GM12878 (cell line): ENCODE data around the gene ALG11. TPM values are rescaled to one million over a fixed set of nuclear protein-coding genes. Genes with fewer than 3 reads are reported as not detected.

Source experiments
- ATAC-seq: fragments of 200-7000 bp; cut with Tn5 transposase; 3 replicates; pipeline ENCODE4 v1.9.1; 2020; ENCODE audit warnings: mild to moderate bottlenecking, moderate library complexity
- BruUV-seq: library from RNA; stranded (reverse); fragments of 400-500 nt; replicated peaks from 2 replicates; lab custom pipeline; 2021; lab: Mats Ljungman, UMichigan
- CTCF ChIA-PET: fragments of 300-600 bp; sonication (Branson Sonifier 250); formaldehyde crosslinking; extraction: SDS; loops from one replicate; lab custom pipeline; 2021; ENCODE audit warnings: inconsistent platforms; lab: Yijun Ruan, JAX
- POLR2A ChIA-PET: fragments of 350-600 bp; formaldehyde crosslinking; extraction: SDS; loops from one replicate; lab custom pipeline; 2021; ENCODE audit warnings: inconsistent platforms; lab: Charles Lee
- RAD21 ChIA-PET: fragments of 300-600 bp; sonication (Branson Sonifier 250); formaldehyde crosslinking; loops from one replicate; lab custom pipeline; 2023; ENCODE audit warnings: antibody characterized with exemption; ENCODE audit not compliant: unreplicated experiment; lab: Charles Lee
- SMC1A ChIA-PET: fragments of 300-600 bp; sonication (Branson Sonifier 250); formaldehyde crosslinking; loops from one replicate; lab custom pipeline; 2023; ENCODE audit not compliant: unreplicated experiment, uncharacterized antibody; lab: Charles Lee
- DNase-seq: peaks from one replicate; pipeline ENCODE4 v3.0.0-alpha.2; 2011; ENCODE audit warnings: low read depth, low spot score
- FAIRE-seq: peaks from 3 replicates; lab custom pipeline; 2011; peaks lifted over from hg19 to GRCh38; lab: Jason Lieb, UNC
- H2AFZ ChIP-seq: 2 replicates; pipeline ENCODE4 v1.6.0; 2011; ENCODE audit warnings: low read depth, low read length, control low read depth; ENCODE audit not compliant: control insufficient read depth
- H3K27ac ChIP-seq: 2 replicates; pipeline ENCODE4 v1.5.1; 2011; ENCODE audit warnings: control low read depth; ENCODE audit not compliant: control insufficient read depth, insufficient read depth
- H3K27me3 ChIP-seq, 2 experiments: replicated peaks in 1 of 2; 2 replicates each; pipeline versions ENCODE4 v1.6.0 to v1.6.1; 2011; ENCODE audit warnings: low read length in 1 of 2; ENCODE audit not compliant: control insufficient read depth in 2 of 2, insufficient read depth in 2 of 2
- H3K36me3 ChIP-seq, 2 experiments: 2 replicates each; pipeline ENCODE4 v1.5.1; 2011; ENCODE audit warnings: low read length in 1 of 2; ENCODE audit not compliant: control insufficient read depth in 2 of 2, insufficient read depth in 2 of 2
- H3K4me1 ChIP-seq: 2 replicates; pipeline ENCODE4 v1.6.1; 2011; ENCODE audit warnings: mild to moderate bottlenecking, low read length, moderate library complexity, mixed read lengths; ENCODE audit not compliant: control insufficient read depth, insufficient read depth
- H3K4me2 ChIP-seq: 2 replicates; pipeline ENCODE4 v1.6.0; 2011; ENCODE audit warnings: control low read depth; ENCODE audit not compliant: control insufficient read depth, insufficient read depth
- H3K4me3 ChIP-seq: fragments of 200-600 bp; sonication (generic); 2 replicates; pipeline ENCODE4 v1.5.1; 2016
- H3K79me2 ChIP-seq: 2 replicates; pipeline ENCODE4 v1.6.0; 2011; ENCODE audit warnings: low read length; ENCODE audit not compliant: control insufficient read depth, insufficient read depth
- H3K9ac ChIP-seq: 2 replicates; pipeline ENCODE4 v1.8.0; 2011; ENCODE audit warnings: low read length, control low read depth, mixed read lengths; ENCODE audit not compliant: control insufficient read depth, insufficient read depth
- H3K9me3 ChIP-seq: replicated peaks from 3 replicates; pipeline ENCODE4 v1.5.1; 2011; ENCODE audit warnings: mild to moderate bottlenecking, low read length; ENCODE audit not compliant: control insufficient read depth, insufficient read depth
- H4K20me1 ChIP-seq: 2 replicates; pipeline ENCODE4 v1.6.0; 2011; ENCODE audit not compliant: control insufficient read depth, insufficient read depth
- BACH1 ChIP-seq: fragments of 450-650 bp; IDR thresholded peaks from 2 replicates; pipeline ENCODE4 v1.6.1; 2017; ENCODE audit warnings: mild to moderate bottlenecking, borderline replicate concordance
- BCL11A ChIP-seq: IDR thresholded peaks from 2 replicates; pipeline ENCODE4 v1.6.1; 2011; ENCODE audit warnings: low read depth, low read length
- PKNOX1 ChIP-seq: fragments of 450-650 bp; IDR thresholded peaks from 2 replicates; pipeline ENCODE4 v1.6.1; 2016; ENCODE audit warnings: mild to moderate bottlenecking
- POLR2A ChIP-seq: IDR thresholded peaks from 2 replicates; pipeline ENCODE4 v1.6.1; 2011; ENCODE audit warnings: low read depth, mild to moderate bottlenecking, low read length
- ZBED1 ChIP-seq: IDR thresholded peaks from 2 replicates; pipeline ENCODE4 v1.6.1; 2016; ENCODE audit warnings: borderline replicate concordance
- ZNF207 ChIP-seq: fragments of 450-650 bp; IDR thresholded peaks from 2 replicates; pipeline ENCODE4 v1.6.1; 2014; ENCODE audit warnings: antibody characterized with exemption, mild to moderate bottlenecking, borderline replicate concordance
- WGBS: methylation state at CpG from one replicate; pipeline ENCODE4 v1.1.6; 2016; ENCODE audit warnings: low lambda C conversion rate; ENCODE audit not compliant: insufficient replicate concordance, insufficient coverage; ENCODE audit errors: missing lambda C conversion rate; 5-methylcytosine and 5-hydroxymethylcytosine counted together
- in situ Hi-C: fragments of 300-500 bp; cut with MboI; formaldehyde crosslinking; loops from 9 replicates; pipeline ENCODE4 v1.14.3; 2018; ENCODE audit warnings: mixed read lengths
- intact Hi-C: fragments of 100-400 bp; cut with micrococcal nuclease; formaldehyde crosslinking; loops from one replicate; pipeline ENCODE4 v1.14.2; 2022; ENCODE audit not compliant: unreplicated experiment
- polyA plus RNA-seq, 11 experiments: library from polyadenylated mRNA; depleted of rRNA in 4 of 11; unstranded in 6 of 11; stranded (reverse) in 5 of 11; fragments of >200 nt; fragmentation: Nextera tagmentation in 4 of 11; fragmentation: Illumina TruSeq in 1 of 11; extraction: Ambion mirVana in 4 of 11; extraction: Trizol in 1 of 11; gene quantifications; 1 replicate in 1 of 11; 2 replicates in 10 of 11; pipeline versions ENCODE4 v1.2.1 to v1.2.3, GENCODE V29; 2011 to 2016; ENCODE audit warnings: inconsistent platforms in 2 of 11, missing spikeins in 2 of 11, low read depth in 1 of 11
- total RNA-seq, 4 experiments: library from RNA; depleted of rRNA in 3 of 4; stranded (reverse); fragments of >200 nt in 3 of 4; fragmentation: Illumina TruSeq in 1 of 4; extraction: Trizol in 1 of 4; gene quantifications; 2 replicates each; pipeline versions ENCODE4 v1.2.1 to v1.2.3, GENCODE V29; 2013 to 2021

Gene ALG11
- total and polyA plus RNA-seq, 10 of the 15 experiments (the other 5 are each of a cell fraction or from before 2014, with no cell fraction given): 8.4 to 27.7 (median 15.6) TPM

GRCh38 chr13:52009946-52010345 lies 2.3 kb upstream of the ALG11 start:
- in situ Hi-C loops: loop anchor here (10.0 kb wide), 1 partner anchor 445 kb away; the partner anchor contains the start of genes CKAP2 and VPS36
- no peak for DNase-seq
- intact Hi-C loops: loop anchor here (5.0 kb wide), 2 partner anchors 182 to 442 kb away; partner anchors contain the start of gene VPS36
- Histone ChIP-seq H3K4me2 (no peak overlapping the region), H3K36me3 (no peaks in the 10 kb centered on the region), H4K20me1 (no peaks in the 10 kb centered on the region), H3K27ac (no peak overlapping the region), H3K9me3 (no peaks in the 10 kb centered on the region; the same call in 2 of the 3 replicates), H3K4me1 (no peaks in the 10 kb centered on the region; the same call in 1 of the 2 replicates), H3K27me3 (peaks cover 2 to 13% of the 10 kb centered on the region in 2 experiments; a peak in 3 of 4 replicates), H3K4me3 (no peak overlapping the region), H2AFZ (no peak overlapping the region), H3K79me2 (peaks cover 23% of the 10 kb centered on the region), H3K9ac (no peak overlapping the region)
- WGBS: 49% methylated on average over 6 of the region's 6 CpGs
- ATAC-seq: no peak
- ChIA-PET CTCF (no interaction called here), SMC1A (no interaction called here), RAD21 (no interaction called here), POLR2A (no interaction called here)
- no TSS peak for BruUV-seq
- TF ChIP-seq ZBED1 (no peak), POLR2A (no peak), PKNOX1 (no peak), BACH1 (no peak), BCL11A (no peak), ZNF207 (no peak)
- no peak for FAIRE-seq
